ENCODE measurements around the gene SUGCT. TPM values are rescaled to one million over a fixed set of nuclear protein-coding genes. Genes with fewer than 3 reads are reported as not detected.

Gene SUGCT
- total RNA-seq, 1 experiment from 2014 or later: 1.5 TPM

DNA sequence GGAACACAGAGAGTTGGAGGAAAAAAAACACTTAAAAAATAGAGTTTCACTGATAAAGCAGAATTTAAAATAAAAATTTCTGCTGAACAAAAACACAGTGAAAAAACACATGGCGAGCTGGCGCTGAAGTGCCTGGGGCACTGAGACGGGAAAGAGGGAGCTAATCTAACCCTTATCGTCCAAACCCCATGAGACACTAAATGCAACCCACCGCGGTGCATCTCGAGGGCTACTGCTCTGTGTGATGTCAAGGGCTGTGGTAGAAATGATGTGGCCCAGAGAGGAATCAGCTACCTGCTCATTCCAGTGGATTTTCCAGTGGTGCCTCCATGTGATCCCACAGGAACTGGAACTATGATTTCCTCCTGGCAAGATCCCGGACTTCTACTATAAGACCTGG lies 499.3 kb downstream of the SUGCT start:
- ChIA-PET POLR2A (ENCODE audit: low non-redundant PET) (no interaction called here), CTCF (no interaction called here)
- Histone ChIP-seq H3K36me3 (ENCODE audit: insufficient read depth, low read length, poor library complexity, severe bottlenecking) (no peaks in the 10 kb centered on the region), H3K27ac (ENCODE audit: low read depth, low read length, poor library complexity, severe bottlenecking) (no peak overlapping the region), H3K27me3 (replicated peaks; ENCODE audit: insufficient read depth, low read depth, low read length, poor library complexity) (no peaks in the 10 kb centered on the region), H3K4me1 (ENCODE audit: insufficient read depth, low read length, poor library complexity, severe bottlenecking) (no peaks in the 10 kb centered on the region), H3K4me3 (ENCODE audit: low read depth, low read length, poor library complexity, severe bottlenecking) (no peak overlapping the region), H3K9me3 (ENCODE audit: low read depth, low read length, poor library complexity, severe bottlenecking) (no peaks in the 10 kb centered on the region)
- intact Hi-C loops (cut with micrococcal nuclease; ENCODE audit: unreplicated experiment): no loop called here
- no TSS peak for BruUV-seq (replicated peaks)
- no peak for DNase-seq (ENCODE audit: low spot score)
- TF ChIP-seq CTCF (conservative IDR thresholded peaks at IDR 0.05; ENCODE audit: low read depth, low read length) (no peak), EZH2 (IDR thresholded peaks at IDR 0.05; ENCODE audit: borderline replicate concordance, low read depth, low read length, poor library complexity, severe bottlenecking) (no peak)

GRCh38 chr7:40638545-40639320 lies 503.9 kb downstream of the SUGCT start:
- no peaks in the 10 kb centered on the region for H3K4me1 ChIP-seq (ENCODE audit: insufficient read depth, low read length, poor library complexity, severe bottlenecking)
- TF ChIP-seq EZH2 (IDR thresholded peaks at IDR 0.05; ENCODE audit: borderline replicate concordance, low read depth, low read length, poor library complexity, severe bottlenecking): no peak
- TF ChIP-seq CTCF (conservative IDR thresholded peaks at IDR 0.05; ENCODE audit: low read depth, low read length): no peak
- no peaks in the 10 kb centered on the region for H3K9me3 ChIP-seq (ENCODE audit: low read depth, low read length, poor library complexity, severe bottlenecking)
- no peak overlapping the region for H3K27ac ChIP-seq (ENCODE audit: low read depth, low read length, poor library complexity, severe bottlenecking)
- H3K27me3 ChIP-seq (replicated peaks; ENCODE audit: insufficient read depth, low read depth, low read length, poor library complexity): no peaks in the 10 kb centered on the region
- POLR2A ChIA-PET (ENCODE audit: low non-redundant PET): no interaction called here
- DNase-seq (ENCODE audit: low spot score): no peak
- no TSS peak for BruUV-seq (replicated peaks)
- no peaks in the 10 kb centered on the region for H3K36me3 ChIP-seq (ENCODE audit: insufficient read depth, low read length, poor library complexity, severe bottlenecking)
- H3K4me3 ChIP-seq (ENCODE audit: low read depth, low read length, poor library complexity, severe bottlenecking): no peak overlapping the region
- CTCF ChIA-PET: no interaction called here
- intact Hi-C loops (cut with micrococcal nuclease; ENCODE audit: unreplicated experiment): no loop called here

GRCh38 chr7:40640566-40640965 lies 505.8 kb downstream of the SUGCT start:
- intact Hi-C loops (cut with micrococcal nuclease; ENCODE audit: unreplicated experiment): no loop called here
- Histone ChIP-seq H3K27ac (ENCODE audit: low read depth, low read length, poor library complexity, severe bottlenecking) (no peak overlapping the region), H3K4me1 (ENCODE audit: insufficient read depth, low read length, poor library complexity, severe bottlenecking) (no peaks in the 10 kb centered on the region), H3K9me3 (ENCODE audit: low read depth, low read length, poor library complexity, severe bottlenecking) (no peaks in the 10 kb centered on the region), H3K4me3 (ENCODE audit: low read depth, low read length, poor library complexity, severe bottlenecking) (no peak overlapping the region), H3K36me3 (ENCODE audit: insufficient read depth, low read length, poor library complexity, severe bottlenecking) (no peaks in the 10 kb centered on the region), H3K27me3 (replicated peaks; ENCODE audit: insufficient read depth, low read depth, low read length, poor library complexity) (no peaks in the 10 kb centered on the region)
- CTCF ChIA-PET: no interaction called here
- no peak for DNase-seq (ENCODE audit: low spot score)
- POLR2A ChIA-PET (ENCODE audit: low non-redundant PET): no interaction called here
- no TSS peak for BruUV-seq (replicated peaks)
- TF ChIP-seq CTCF (conservative IDR thresholded peaks at IDR 0.05; ENCODE audit: low read depth, low read length): no peak
- no peak for TF ChIP-seq EZH2 (IDR thresholded peaks at IDR 0.05; ENCODE audit: borderline replicate concordance, low read depth, low read length, poor library complexity, severe bottlenecking)

Data from A673 (cell line).